ENCODE measurements around the gene CCM2L.

CCM2L gene

GRCh38 chr20:31992086-31992485 is 18.2 kb upstream of the CCM2L start:
- DNase-seq, result no peak

DNA sequence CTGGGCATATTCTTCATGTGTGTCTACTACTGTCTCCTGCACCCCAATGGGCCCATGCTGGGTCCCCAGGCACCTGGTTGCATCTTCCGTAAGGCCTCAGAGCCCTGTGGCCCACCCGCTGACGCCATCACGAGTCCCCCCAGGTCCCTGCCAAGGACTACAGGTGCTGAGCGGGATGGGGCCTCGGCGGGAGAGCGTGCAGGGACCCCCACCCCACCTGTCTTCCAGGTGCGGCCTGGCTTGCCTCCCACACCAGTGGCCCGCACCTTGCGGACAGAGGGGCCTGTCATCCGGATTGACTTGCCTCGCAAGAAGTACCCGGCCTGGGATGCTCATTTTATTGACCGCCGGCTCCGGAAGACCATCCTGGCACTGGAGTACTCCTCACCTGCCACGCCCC is 13.2 kb upstream of the CCM2L start:
- no peak for DNase-seq

DNA sequence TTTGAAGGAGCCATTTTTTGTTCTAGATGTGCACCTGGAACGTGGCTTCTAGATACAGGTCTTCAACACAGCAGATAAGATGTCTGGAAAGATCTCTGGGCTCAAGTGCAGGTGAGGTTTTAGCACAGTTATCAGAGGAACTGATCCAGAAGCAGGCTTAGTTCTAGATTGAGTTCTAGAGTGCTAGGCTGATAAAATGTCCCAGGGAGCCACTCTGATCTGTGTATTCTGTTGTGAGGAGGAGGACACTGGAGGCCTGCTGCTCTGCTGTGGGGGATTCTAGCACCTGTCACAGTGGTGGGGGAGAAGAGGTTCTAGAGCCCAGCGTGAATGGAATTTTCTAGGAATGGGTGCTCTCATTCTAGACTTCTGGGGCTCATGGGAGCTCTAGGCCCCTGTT is 12.0 kb upstream of the CCM2L start:
- DNase-seq, result no peak

DNA sequence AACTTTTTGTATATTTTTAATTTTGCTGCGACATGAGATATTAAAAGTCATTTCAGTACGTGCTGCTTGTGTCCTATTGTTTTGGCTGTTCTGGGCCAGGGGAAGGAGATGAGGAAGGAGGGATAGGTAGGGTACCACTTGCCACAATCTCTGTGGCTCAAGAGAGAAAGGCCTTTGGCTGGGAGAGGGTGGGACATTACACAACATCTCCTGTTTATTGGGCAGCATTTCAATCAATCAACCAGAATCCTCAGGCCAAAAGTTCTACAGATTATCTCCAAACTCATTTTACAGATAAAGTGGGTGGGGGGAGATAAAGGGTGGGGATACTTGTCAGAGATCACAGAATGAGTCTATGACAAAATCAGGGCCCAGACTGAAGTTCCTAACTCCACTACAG is 6.9 kb upstream of the CCM2L start:
- no peak for DNase-seq

DNA sequence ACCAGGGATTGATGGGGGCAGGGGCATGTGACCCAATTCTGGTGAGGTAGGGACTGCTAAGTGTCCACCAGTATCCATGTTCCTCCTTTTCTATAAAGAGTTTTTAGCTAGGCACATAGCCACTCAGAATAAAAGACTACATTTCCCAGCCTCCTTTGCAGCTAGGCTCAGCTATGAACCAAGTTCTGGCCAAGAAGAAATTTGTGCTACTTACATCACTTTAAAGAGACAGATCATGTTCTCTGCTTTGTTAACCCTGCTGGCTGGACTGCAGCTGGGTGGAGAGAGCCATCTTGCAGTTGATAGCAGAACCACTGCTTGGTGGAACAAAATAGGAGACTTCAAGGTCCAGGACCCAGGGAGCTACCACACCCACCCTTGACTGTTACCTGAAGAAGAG is 5.3 kb upstream of the CCM2L start:
- DNase-seq, result no peak

DNA sequence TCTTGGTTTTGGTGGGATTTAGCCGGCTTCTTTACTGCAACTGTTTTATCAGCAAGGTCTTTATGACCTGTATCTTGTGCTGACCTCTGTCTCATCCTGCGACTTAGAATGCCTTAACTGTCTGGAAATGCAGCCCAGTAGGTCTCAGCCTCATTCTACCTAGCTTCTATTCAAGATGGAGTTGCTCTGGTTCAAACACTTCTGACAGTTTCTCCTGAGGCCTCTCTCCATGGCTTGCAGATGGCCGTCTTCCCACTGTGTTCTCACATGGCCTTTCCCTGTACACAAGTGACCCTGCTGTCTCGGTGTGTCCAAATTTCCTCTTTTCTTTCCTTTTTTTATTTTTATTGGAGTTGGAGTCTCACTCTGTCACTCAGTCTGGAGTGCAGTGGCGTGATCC is 4.2 kb upstream of the CCM2L start:
- DNase-seq, result no peak

- no peak for DNase-seq
These were observed 3.1 kb upstream of the CCM2L start for GRCh38 chr20:32006841-32007786.

- peak in 1 of 51 donors; percentile 5 for DNase-seq
These were observed 2.2 kb upstream of the CCM2L start for GRCh38 chr20:32007787-32008616.

DNA sequence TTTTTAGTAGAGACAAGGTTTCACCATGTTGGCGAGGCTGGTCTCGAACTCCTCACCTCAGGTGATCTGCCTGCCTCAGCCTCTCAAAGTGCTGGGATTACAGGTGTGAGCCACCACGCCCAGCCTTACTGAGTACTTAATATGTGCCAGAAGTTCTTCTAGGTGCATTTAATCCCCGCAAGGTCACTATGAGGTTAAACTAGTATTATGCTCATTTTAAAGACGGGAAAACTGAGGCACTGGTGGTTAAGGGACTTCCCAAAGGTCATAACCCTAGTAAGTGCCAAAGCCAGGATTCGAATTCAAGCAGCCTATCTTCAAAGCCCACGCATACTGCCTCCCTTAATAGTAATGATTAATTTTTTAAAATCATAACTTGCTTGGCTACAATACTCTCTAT is 674 bp upstream of the CCM2L start:
- DNase-seq, result no peak

DNA sequence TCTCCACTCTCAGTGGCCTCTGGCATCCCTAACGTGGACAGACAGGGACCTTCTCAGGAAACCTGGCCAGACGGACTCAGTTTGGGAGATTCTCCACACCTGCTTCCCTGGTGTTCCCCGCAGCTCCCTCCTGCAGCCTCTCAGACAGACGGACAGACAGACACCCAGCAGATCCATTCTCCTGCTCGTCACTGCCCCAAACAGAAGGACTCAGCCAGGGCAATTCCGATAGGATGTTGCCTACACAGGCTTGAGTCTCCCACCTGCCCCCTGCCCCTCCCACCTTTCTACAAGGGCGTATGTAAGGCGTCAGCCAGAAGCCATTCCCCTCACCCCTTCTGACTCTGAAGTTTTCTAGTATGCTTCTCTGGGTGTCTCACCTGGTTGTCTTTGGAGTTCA is 428 bp downstream of the CCM2L start:
- no peak for DNase-seq

DNA sequence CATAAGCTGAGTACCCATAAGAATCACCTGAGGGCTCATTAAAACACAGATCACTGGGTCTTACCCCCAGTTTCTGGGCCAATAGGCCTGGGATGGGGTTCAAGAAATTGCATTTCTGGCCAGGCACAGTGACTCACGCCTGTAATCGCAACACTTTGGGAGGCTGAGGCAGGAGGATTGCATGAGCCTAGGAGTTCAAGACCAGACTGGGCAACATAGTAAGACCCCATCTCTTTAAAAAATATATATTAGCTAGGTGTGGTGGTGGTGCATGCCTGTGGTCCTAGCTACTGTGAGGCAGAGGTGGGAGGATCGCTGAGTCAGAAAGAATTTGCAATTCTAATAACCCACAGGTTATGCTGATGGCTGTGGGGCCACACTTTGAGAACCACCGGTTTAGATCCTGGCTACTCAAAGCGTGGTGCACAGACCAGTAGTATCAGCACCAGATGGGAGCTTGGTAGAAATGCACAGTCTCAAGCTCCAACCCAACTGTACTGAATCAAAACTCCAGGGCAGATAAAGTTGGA is 2.0 kb downstream of the CCM2L start:
- no peak for DNase-seq

GRCh38 chr20:32013326-32013725 is 3.1 kb downstream of the CCM2L start:
- DNase-seq, result no peak

- no peak for DNase-seq
These were observed 7.5 kb downstream of the CCM2L start for GRCh38 chr20:32017711-32018251.

- peak in 10 of 51 donors; percentile 4 to 49 (median 16) for DNase-seq
These were observed 8.3 kb downstream of the CCM2L start for GRCh38 chr20:32018269-32019155.

- no peak for DNase-seq
These were observed 8.9 kb downstream of the CCM2L start for GRCh38 chr20:32019156-32019510.

DNA sequence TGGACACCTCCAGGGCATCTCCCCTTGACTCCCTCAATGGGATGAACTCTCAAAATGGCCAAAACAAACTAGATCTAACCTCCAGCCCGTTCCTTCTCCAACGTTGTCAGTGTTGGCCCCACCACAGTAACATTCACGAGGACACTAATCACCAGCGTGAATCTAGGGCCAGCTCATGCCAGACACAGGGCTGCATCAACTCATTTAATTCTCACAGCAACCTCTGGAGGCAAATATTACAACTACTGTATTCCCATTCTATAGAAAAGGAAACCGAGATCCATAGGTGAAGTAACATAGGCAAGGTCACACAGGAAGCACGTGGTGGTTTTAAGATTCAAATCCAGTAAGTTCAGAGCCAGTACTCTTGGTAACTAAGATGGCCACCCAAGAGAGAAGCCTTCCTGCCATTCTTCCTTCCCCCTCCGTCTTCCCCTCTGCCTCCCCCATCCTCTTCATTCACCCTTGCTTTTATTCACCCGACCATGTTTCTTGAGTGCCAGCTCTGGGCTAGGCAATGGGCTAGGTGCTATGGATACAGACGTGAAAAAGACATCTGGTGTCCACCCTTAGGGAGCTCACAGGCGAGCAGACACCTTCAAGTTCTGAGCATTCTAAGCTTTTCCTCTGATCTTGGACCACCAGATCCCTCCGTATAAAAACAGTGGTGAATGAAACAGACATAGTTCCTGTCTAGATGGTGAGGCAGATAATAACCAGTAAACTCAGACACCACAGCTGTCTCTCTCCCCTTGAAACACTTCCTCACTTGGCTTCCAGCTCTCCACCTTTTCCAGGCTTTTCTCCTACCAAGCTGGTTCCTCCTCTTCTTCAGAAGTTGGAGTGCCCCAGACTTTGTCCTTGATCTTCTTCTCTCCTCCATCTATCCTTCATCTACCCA is 9.6 kb downstream of the CCM2L start:
- DNase-seq, result no peak

DNA sequence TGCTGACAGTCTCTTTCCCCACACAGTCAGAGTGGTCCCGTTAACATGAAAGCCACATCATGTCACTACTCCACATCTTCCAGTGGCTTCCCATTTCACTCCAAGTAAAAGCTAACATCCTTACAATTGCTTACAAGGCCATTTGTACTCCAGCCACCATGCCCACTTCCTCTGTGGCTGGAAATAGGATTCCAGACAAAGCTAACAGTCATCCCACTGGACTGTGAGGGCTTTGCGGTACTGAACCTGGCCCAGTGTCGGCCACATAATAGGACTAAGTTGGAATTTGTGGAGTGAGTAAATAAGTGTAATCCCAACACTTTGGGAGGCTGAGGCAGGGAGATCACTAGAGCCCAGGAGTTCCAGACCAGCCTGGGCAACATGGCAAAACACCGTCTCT is 10.9 kb downstream of the CCM2L start:
- no peak for DNase-seq

GRCh38 chr20:32024683-32025295 is 14.6 kb downstream of the CCM2L start:
- no peak for DNase-seq

DNA sequence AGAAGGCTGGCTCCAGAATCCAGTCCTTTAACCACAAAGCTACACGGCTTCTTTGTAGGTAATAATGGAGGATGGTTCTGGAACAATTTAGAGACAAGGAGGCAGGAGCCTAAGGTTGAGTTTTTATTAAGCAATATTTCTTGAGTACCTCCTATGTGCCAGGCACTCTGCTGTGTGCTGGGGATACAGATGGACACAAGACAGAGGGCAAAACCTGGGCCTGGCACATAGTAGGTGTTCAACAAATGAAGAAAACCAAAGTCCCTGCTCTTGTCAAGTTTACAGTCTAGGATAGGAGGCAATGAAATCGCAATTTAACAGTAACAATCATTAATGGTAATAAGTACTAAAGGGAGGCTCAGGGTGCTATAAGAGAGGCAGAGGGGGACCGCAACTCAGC is 17.4 kb downstream of the CCM2L start:
- no peak for DNase-seq

Data from hypothalamus (tissue), 51 donors.